ENCODE measurements around the gene CCNA2.

DNA sequence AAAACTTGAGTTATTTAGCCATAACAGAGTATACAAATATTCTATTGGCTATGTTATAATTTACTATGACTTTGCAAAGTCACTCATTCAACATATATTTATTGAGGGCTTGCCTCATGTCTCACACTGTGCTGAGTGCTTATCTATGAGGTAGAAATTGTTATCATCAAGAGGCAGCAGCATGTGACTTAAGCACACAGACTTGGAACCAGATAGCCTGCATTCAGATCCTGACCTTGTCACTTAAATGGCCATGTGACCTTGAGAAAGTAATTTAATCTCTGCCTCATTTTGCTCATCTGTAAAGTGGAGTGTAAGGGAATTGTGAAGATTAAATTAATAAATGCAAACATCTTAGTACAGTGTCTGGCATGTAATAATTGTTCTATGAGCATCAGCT lies 32.7 kb downstream of the CCNA2 start:
- TF ChIP-seq YY1 (IDR thresholded peaks at IDR 0.05; ENCODE audit: insufficient read depth, insufficient read length) (no peak), ZNF274 (IDR thresholded peaks at IDR 0.05; ENCODE audit: low read depth, low read length) (no peak), SUZ12 (IDR thresholded peaks at IDR 0.05; ENCODE audit: extremely low read depth, insufficient read depth, insufficient read length) (no peak)
